Endothelial cell of umbilical vein (primary cell): ENCODE data around the gene CPZ. TPM values are rescaled to one million over a fixed set of nuclear protein-coding genes. Genes with fewer than 3 reads are reported as not detected.

Experiments
- BruUV-seq: library from RNA; stranded (reverse); fragments of 400-500 nt; replicated peaks from 2 replicates; lab custom pipeline; 2021; lab: Mats Ljungman, UMichigan
- CTCF ChIA-PET: fragments of 300-600, 350-600 bp; sonication (Branson Sonifier 250); formaldehyde crosslinking; loops from one replicate; lab custom pipeline; 2021; ENCODE audit warnings: antibody characterized with exemption, inconsistent platforms; lab: Charles Lee
- POLR2A ChIA-PET: fragments of 300-600, 350-600 bp; sonication (Branson Sonifier 250); formaldehyde crosslinking; loops from one replicate; lab custom pipeline; 2021; ENCODE audit warnings: antibody characterized with exemption, inconsistent platforms; lab: Charles Lee
- DNase-seq: peaks from one replicate; pipeline ENCODE4 v3.0.0-alpha.2; 2011; ENCODE audit warnings: low read depth, low spot score
- FAIRE-seq: peaks from 2 replicates; lab custom pipeline; 2011; peaks lifted over from hg19 to GRCh38; lab: Jason Lieb, UNC
- H2AFZ ChIP-seq: 2 replicates; pipeline ENCODE4 v1.6.0; 2012; ENCODE audit warnings: low read depth, low read length, control low read depth, inconsistent platforms
- H3K27ac ChIP-seq: 2 replicates; pipeline ENCODE4 v1.5.1; 2011; ENCODE audit warnings: low read depth, mild to moderate bottlenecking, control low read depth, low read length, moderate library complexity; ENCODE audit not compliant: insufficient read depth
- H3K27me3 ChIP-seq, 2 experiments: 2 replicates each; pipeline versions ENCODE4 v1.6.0 to v1.6.1; 2011; ENCODE audit warnings: low read length in 2 of 2, mixed read lengths in 1 of 2; ENCODE audit not compliant: control insufficient read depth in 2 of 2, insufficient read depth in 2 of 2
- H3K36me3 ChIP-seq, 2 experiments: 2 replicates in 1 of 2; 3 replicates in 1 of 2; pipeline ENCODE4 v1.5.1; 2011; ENCODE audit warnings: low read length in 2 of 2, mild to moderate bottlenecking in 1 of 2, moderate library complexity in 1 of 2; ENCODE audit not compliant: control insufficient read depth in 2 of 2, insufficient read depth in 2 of 2; ENCODE audit errors: extremely low read depth in 1 of 2
- H3K4me1 ChIP-seq: 3 replicates; pipeline ENCODE4 v1.5.1; 2011; ENCODE audit warnings: mild to moderate bottlenecking, low read length; ENCODE audit not compliant: control insufficient read depth, insufficient read depth; ENCODE audit errors: extremely low read depth
- H3K4me2 ChIP-seq: 2 replicates; pipeline ENCODE4 v1.6.1; 2011; ENCODE audit warnings: low read length, control low read depth, mixed read lengths; ENCODE audit not compliant: insufficient read depth
- H3K4me3 ChIP-seq, 3 experiments: fragments of 200-600 bp in 1 of 3; sonication (generic), shearing (Covaris generic) in 1 of 3; replicated peaks in 1 of 3; 2 replicates each; pipeline ENCODE4 v1.5.1; 2011 to 2016; ENCODE audit warnings: control low read depth in 3 of 3, low read length in 3 of 3, mild to moderate bottlenecking in 2 of 3, inconsistent platforms in 1 of 3, low read depth in 1 of 3, moderate library complexity in 1 of 3; ENCODE audit not compliant: insufficient read depth in 1 of 3
- H3K79me2 ChIP-seq: 2 replicates; pipeline ENCODE4 v1.6.0; 2012; ENCODE audit warnings: low read length, inconsistent platforms; ENCODE audit not compliant: control insufficient read depth, insufficient read depth
- H3K9ac ChIP-seq: replicated peaks from 2 replicates; pipeline ENCODE3; 2011; ENCODE audit warnings: low read length, control low read depth; ENCODE audit not compliant: insufficient read depth; ENCODE audit errors: extremely low read depth
- H3K9me1 ChIP-seq: replicated peaks from 3 replicates; pipeline ENCODE4 v1.6.0; 2011; ENCODE audit warnings: mild to moderate bottlenecking, low read length; ENCODE audit not compliant: control insufficient read depth, insufficient read depth; ENCODE audit errors: extremely low read depth
- H3K9me3 ChIP-seq: replicated peaks from 2 replicates; pipeline ENCODE4 v1.5.1; 2012; ENCODE audit warnings: low read length, inconsistent platforms; ENCODE audit not compliant: control insufficient read depth, insufficient read depth
- H4K20me1 ChIP-seq: replicated peaks from 2 replicates; pipeline ENCODE3; 2011; ENCODE audit warnings: mild to moderate bottlenecking, low read length; ENCODE audit not compliant: control insufficient read depth, insufficient read depth; ENCODE audit errors: extremely low read depth
- EZH2 ChIP-seq: IDR thresholded peaks from 2 replicates; pipeline ENCODE4 v1.6.1; 2012; ENCODE audit warnings: borderline replicate concordance, low read depth, mild to moderate bottlenecking, moderate library complexity, low read length, inconsistent platforms; ENCODE audit not compliant: severe bottlenecking
- FOS ChIP-seq: IDR thresholded peaks from 2 replicates; pipeline ENCODE4 v1.6.1; 2011; ENCODE audit warnings: mild to moderate bottlenecking, low read length, moderate library complexity, borderline replicate concordance; ENCODE audit not compliant: insufficient read depth
- GATA2 ChIP-seq: IDR thresholded peaks from 2 replicates; pipeline ENCODE4 v1.7.0; 2011; ENCODE audit warnings: low read depth, mild to moderate bottlenecking, moderate library complexity, mixed read lengths, low read length; ENCODE audit not compliant: insufficient read length, insufficient read depth
- JUN ChIP-seq: IDR thresholded peaks from 2 replicates; pipeline ENCODE4 v1.6.1; 2011; ENCODE audit warnings: borderline replicate concordance, low read depth; ENCODE audit not compliant: insufficient read length, insufficient read depth
- MAX ChIP-seq: IDR thresholded peaks from 2 replicates; pipeline ENCODE4 v1.6.1; 2011; ENCODE audit not compliant: insufficient read depth, insufficient read length
- MYC ChIP-seq: IDR thresholded peaks from one replicate; pipeline ENCODE4 v1.6.1; 2011; ENCODE audit warnings: mild to moderate bottlenecking, low read depth, low read length
- POLR2A ChIP-seq: IDR thresholded peaks from 2 replicates; pipeline ENCODE4 v1.6.1; 2012; ENCODE audit warnings: low read depth, mild to moderate bottlenecking, control low read depth, low read length
- POLR2AphosphoS5 ChIP-seq: IDR thresholded peaks from 2 replicates; pipeline ENCODE4 v1.6.1; 2012; ENCODE audit warnings: low read depth, mild to moderate bottlenecking, control low read depth, low read length, moderate library complexity; ENCODE audit not compliant: insufficient read depth
- dilution Hi-C: fragments of 300-500 bp; cut with MboI; formaldehyde crosslinking; loops from one replicate; pipeline ENCODE4 v1.15.0; 2019; ENCODE audit warnings: low sequenced_read_pairs; ENCODE audit not compliant: extremely low pct_ligation_motif_present
- intact Hi-C: fragments of 100-400 bp; cut with micrococcal nuclease; formaldehyde crosslinking; loops from one replicate; pipeline ENCODE4 v1.10.0; 2022
- polyA plus RNA-seq, 4 experiments: library from polyadenylated mRNA; depleted of rRNA in 3 of 4; stranded (reverse) in 3 of 4; unstranded in 1 of 4; fragments of >200 nt; gene quantifications; 2 replicates each; pipeline versions ENCODE4 v1.2.1 to v1.2.3, GENCODE V29; 2011 to 2012; ENCODE audit warnings: missing spikeins in 1 of 4
- total RNA-seq: library from RNA; stranded (reverse); gene quantifications from 2 replicates; pipeline ENCODE4 v1.2.3, GENCODE V29; 2021
- TF ChIP-seq, protein P1 (sequence below), 2 donors: IDR thresholded peaks; 1 replicate in 1 of 2; 2 replicates in 1 of 2; pipeline ENCODE4 v1.5.1; 2011; ENCODE audit warnings: low read length in 2 of 2, mild to moderate bottlenecking in 2 of 2, moderate library complexity in 2 of 2, control low read depth in 1 of 2, inconsistent platforms in 1 of 2, low read depth in 1 of 2; ENCODE audit not compliant: insufficient read depth in 1 of 2; ENCODE audit errors: extremely low read depth in 1 of 2

The CPZ gene
- total and polyA plus RNA-seq, 2 donors (not counting 3 experiments of a cell fraction or from before 2014, with no cell fraction given), result not detected

- no peak overlapping the region for H3K9ac ChIP-seq
- no TSS peak for BruUV-seq
- H2AFZ ChIP-seq, result no peak overlapping the region
- DNase-seq (no peak), FAIRE-seq (no peak)
- TF ChIP-seq FOS (no peak), MAX (no peak), JUN (no peak), EZH2 (no peak), POLR2A (no peak), GATA2 (no peak), MYC (no peak), POLR2AphosphoS5 (no peak)
- TF ChIP-seq, protein P1, sequence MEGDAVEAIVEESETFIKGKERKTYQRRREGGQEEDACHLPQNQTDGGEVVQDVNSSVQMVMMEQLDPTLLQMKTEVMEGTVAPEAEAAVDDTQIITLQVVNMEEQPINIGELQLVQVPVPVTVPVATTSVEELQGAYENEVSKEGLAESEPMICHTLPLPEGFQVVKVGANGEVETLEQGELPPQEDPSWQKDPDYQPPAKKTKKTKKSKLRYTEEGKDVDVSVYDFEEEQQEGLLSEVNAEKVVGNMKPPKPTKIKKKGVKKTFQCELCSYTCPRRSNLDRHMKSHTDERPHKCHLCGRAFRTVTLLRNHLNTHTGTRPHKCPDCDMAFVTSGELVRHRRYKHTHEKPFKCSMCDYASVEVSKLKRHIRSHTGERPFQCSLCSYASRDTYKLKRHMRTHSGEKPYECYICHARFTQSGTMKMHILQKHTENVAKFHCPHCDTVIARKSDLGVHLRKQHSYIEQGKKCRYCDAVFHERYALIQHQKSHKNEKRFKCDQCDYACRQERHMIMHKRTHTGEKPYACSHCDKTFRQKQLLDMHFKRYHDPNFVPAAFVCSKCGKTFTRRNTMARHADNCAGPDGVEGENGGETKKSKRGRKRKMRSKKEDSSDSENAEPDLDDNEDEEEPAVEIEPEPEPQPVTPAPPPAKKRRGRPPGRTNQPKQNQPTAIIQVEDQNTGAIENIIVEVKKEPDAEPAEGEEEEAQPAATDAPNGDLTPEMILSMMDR (IDR thresholded peaks at IDR 0.05; ENCODE audit: extremely low read depth in 1 of 2, insufficient read depth in 1 of 2, low read depth in 1 of 2, low read length in 2 of 2), result no peak
- no peak overlapping the region for H3K27ac ChIP-seq
- dilution Hi-C loops (no loop called here), intact Hi-C loops (no loop called here)
- H3K9me3 ChIP-seq, result no peaks in the 10 kb centered on the region
- H3K79me2 ChIP-seq, result no peaks in the 10 kb centered on the region
- no peaks in the 10 kb centered on the region for H3K4me1 ChIP-seq
- H3K27me3 ChIP-seq, result peaks cover 8 to 14% of the 10 kb centered on the region in 2 experiments
- no peak overlapping the region for H3K4me3 ChIP-seq
- POLR2A ChIA-PET, result no interaction called here
- CTCF ChIA-PET, result interaction anchor here (2.0 kb wide), 1 partner anchor 119 kb away, joined by 5 read pairs; no protein-coding TSS in a partner anchor
- H3K9me1 ChIP-seq, result no peaks in the 10 kb centered on the region
- no peaks in the 10 kb centered on the region for H3K36me3 ChIP-seq
- no peak overlapping the region for H3K4me2 ChIP-seq
- no peaks in the 10 kb centered on the region for H4K20me1 ChIP-seq
These were observed 4.9 kb upstream of the CPZ start for GRCh38 chr4:8587469-8588195.
